Smooth muscle cell (in vitro differentiated cells): ENCODE measurements around the gene RNF10. TPM values are rescaled to one million over a fixed set of nuclear protein-coding genes. Genes with fewer than 3 reads are reported as not detected.
A peak's percentile ranks its signal among the peaks of the same experiment; 100 is the strongest.

Experiments
- DNase-seq: peaks from one replicate; lab custom pipeline; 2025; ENCODE audit not compliant: unreplicated experiment; lab: John Stamatoyannopoulos, UW
- H2AFZ ChIP-seq: fragments of 200-600 bp; sonication (generic); 2 replicates; pipeline ENCODE4 v1.6.0; 2016; ENCODE audit warnings: antibody characterized with exemption, low read depth, mild to moderate bottlenecking
- H3F3A ChIP-seq: fragments of 200-600 bp; sonication (generic); 2 replicates; pipeline ENCODE4 v1.6.0; 2017; ENCODE audit warnings: antibody characterized with exemption, low read depth
- H3K27ac ChIP-seq: fragments of 200-600 bp; sonication (generic); 2 replicates; pipeline ENCODE4 v1.5.1; 2016; ENCODE audit warnings: low read depth, mild to moderate bottlenecking
- H3K27me3 ChIP-seq: fragments of 200-600 bp; sonication (generic); 2 replicates; pipeline ENCODE4 v1.6.1; 2016; ENCODE audit warnings: low read depth, mild to moderate bottlenecking
- H3K36me3 ChIP-seq: fragments of 200-600 bp; sonication (generic); 2 replicates; pipeline ENCODE4 v1.5.1; 2016; ENCODE audit warnings: low read depth
- H3K4me1 ChIP-seq: fragments of 200-600 bp; sonication (generic); 2 replicates; pipeline ENCODE4 v1.5.1; 2016; ENCODE audit warnings: low read depth
- H3K4me2 ChIP-seq: fragments of 200-600 bp; sonication (generic); 2 replicates; pipeline ENCODE4 v1.6.0; 2016; ENCODE audit warnings: mild to moderate bottlenecking
- H3K4me3 ChIP-seq: fragments of 200-600 bp; sonication (generic); 2 replicates; pipeline ENCODE4 v1.5.1; 2016; ENCODE audit warnings: mild to moderate bottlenecking
- H3K79me2 ChIP-seq: fragments of 200-600 bp; sonication (generic); 2 replicates; pipeline ENCODE4 v1.6.0; 2016; ENCODE audit warnings: low read depth, mild to moderate bottlenecking
- H3K9ac ChIP-seq: fragments of 200-600 bp; sonication (generic); 2 replicates; pipeline ENCODE4 v1.6.0; 2016; ENCODE audit warnings: low read depth
- H3K9me3 ChIP-seq: fragments of 200-600 bp; sonication (generic); replicated peaks from 2 replicates; pipeline ENCODE4 v1.5.1; 2016; ENCODE audit warnings: low read depth
- H4K20me1 ChIP-seq: fragments of 200-600 bp; sonication (generic); 2 replicates; pipeline ENCODE4 v1.6.0; 2016; ENCODE audit warnings: low read depth
- WGBS: methylation state at CpG from one replicate; pipeline ENCODE4 v1.1.7; 2016; ENCODE audit warnings: low lambda C conversion rate; 5-methylcytosine and 5-hydroxymethylcytosine counted together
- polyA plus RNA-seq: library from polyadenylated mRNA; unstranded; fragments of >200 nt; fragmentation: Nextera tagmentation; extraction: Ambion mirVana; gene quantifications from 2 replicates; pipeline ENCODE4 v1.2.1, GENCODE V29; 2016
- total RNA-seq: library from RNA; depleted of rRNA; stranded (reverse); fragments of >200 nt; gene quantifications from 2 replicates; pipeline ENCODE4 v1.2.3, GENCODE V29; 2014
- TF ChIP-seq, protein P1 (sequence below): fragments of 200-600 bp; sonication (generic); IDR thresholded peaks from 2 replicates; pipeline ENCODE4 v1.5.1; 2017; ENCODE audit warnings: borderline replicate concordance, mild to moderate bottlenecking, antibody characterized with exemption; ENCODE audit not compliant: insufficient read depth, poor library complexity, severe bottlenecking

RNF10 gene
- total and polyA plus RNA-seq, 2 experiments from 2014 or later, result 63.2 to 115 TPM

DNA sequence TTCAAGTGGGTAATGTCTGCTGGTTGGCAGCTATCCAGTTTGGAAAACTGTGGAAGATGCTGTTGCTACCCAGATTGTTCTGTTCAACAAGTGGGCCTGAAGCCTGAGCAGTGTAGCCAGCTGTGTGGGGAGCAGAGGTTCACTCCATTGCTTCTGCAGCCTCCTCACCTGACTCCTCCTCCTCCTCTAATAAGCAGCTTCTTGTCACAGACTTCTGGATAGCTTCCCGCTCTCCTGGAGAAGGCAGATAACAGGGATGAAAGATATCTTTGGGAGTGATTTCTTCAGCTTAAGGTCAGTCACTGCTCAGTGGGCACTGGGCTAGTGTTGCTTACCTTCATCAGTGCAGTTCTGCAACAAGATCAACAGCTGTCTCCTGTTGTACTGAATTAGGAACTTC, 45.0 kb downstream of the RNF10 start:
- TF ChIP-seq, protein P1, sequence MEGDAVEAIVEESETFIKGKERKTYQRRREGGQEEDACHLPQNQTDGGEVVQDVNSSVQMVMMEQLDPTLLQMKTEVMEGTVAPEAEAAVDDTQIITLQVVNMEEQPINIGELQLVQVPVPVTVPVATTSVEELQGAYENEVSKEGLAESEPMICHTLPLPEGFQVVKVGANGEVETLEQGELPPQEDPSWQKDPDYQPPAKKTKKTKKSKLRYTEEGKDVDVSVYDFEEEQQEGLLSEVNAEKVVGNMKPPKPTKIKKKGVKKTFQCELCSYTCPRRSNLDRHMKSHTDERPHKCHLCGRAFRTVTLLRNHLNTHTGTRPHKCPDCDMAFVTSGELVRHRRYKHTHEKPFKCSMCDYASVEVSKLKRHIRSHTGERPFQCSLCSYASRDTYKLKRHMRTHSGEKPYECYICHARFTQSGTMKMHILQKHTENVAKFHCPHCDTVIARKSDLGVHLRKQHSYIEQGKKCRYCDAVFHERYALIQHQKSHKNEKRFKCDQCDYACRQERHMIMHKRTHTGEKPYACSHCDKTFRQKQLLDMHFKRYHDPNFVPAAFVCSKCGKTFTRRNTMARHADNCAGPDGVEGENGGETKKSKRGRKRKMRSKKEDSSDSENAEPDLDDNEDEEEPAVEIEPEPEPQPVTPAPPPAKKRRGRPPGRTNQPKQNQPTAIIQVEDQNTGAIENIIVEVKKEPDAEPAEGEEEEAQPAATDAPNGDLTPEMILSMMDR, result no peak
- H2AFZ ChIP-seq, result no peak overlapping the region
- peaks cover 13% of the 10 kb centered on the region for H3K4me1 ChIP-seq
- H3K27me3 ChIP-seq, result peaks cover 7% of the 10 kb centered on the region
- no peak overlapping the region for H3K4me3 ChIP-seq
- 94% methylated on average over 1 of the region's 1 CpG for WGBS
- no peaks in the 10 kb centered on the region for H3K9me3 ChIP-seq
- no peak for DNase-seq
- no peak overlapping the region for H3K9ac ChIP-seq
- H3F3A ChIP-seq, result peaks cover 17% of the 10 kb centered on the region
- no peaks in the 10 kb centered on the region for H3K79me2 ChIP-seq
- H3K4me2 ChIP-seq, result no peak overlapping the region
- no peak overlapping the region for H3K27ac ChIP-seq
- H4K20me1 ChIP-seq, result peaks cover under 1% of the 10 kb centered on the region
- peaks cover 9% of the 10 kb centered on the region for H3K36me3 ChIP-seq

- WGBS, result under 1% methylated on average over 55 of the region's 56 CpGs
- TF ChIP-seq, protein P1, result no peak
- Histone ChIP-seq H2AFZ (peak within 1 kb of the TSS; percentile 50), H3K4me1 (peaks cover 13% of the 10 kb centered on the region), H3K4me3 (peak within 1 kb of the TSS; percentile 72), H3K27ac (no peak within 1 kb of the TSS), H3K27me3 (peaks cover 19% of the 10 kb centered on the region), H3K79me2 (no peaks in the 10 kb centered on the region), H3K9ac (peak within 1 kb of the TSS; percentile 52), H3F3A (peaks cover 12% of the 10 kb centered on the region), H3K36me3 (peaks cover 9% of the 10 kb centered on the region), H3K9me3 (no peaks in the 10 kb centered on the region), H4K20me1 (no peaks in the 10 kb centered on the region), H3K4me2 (peak within 1 kb of the TSS; percentile 94)
- DNase-seq, result peak; percentile 70
Measured at GRCh38 chr12:120580787-120581723, 46.9 kb downstream of the RNF10 start, which contains the start of gene POP5. TSS of gene POP5 (minus strand) at chr12:120581402. CDS start at chr12:120581362, 40 bp downstream.

DNA sequence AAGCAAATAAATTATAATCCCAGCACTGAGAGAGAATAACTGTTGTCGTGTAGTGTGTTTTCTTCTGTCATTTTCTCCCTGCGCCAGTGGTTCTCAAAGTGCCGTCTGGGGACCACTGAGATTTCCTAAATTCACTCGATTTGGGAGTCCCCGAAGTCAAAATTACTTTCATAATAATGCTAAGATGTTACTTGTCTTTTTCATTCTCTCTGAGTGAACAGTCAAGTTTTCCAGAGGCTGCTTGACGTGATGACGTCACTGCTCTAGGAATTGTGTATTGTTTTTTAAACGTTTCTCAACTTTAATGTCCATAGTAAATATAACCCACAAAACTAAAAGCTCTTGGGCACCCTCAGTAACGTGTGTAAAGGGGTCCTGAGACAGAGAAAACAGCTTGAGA, 47.8 kb downstream of the RNF10 start:
- TF ChIP-seq, protein P1, result no peak
- Histone ChIP-seq H3K4me2 (peak overlapping the region; percentile 94), H3K9ac (no peak overlapping the region), H3K27ac (no peak overlapping the region), H4K20me1 (no peaks in the 10 kb centered on the region), H2AFZ (peak overlapping the region; percentile 50), H3K79me2 (no peaks in the 10 kb centered on the region), H3F3A (peaks cover 5% of the 10 kb centered on the region), H3K4me1 (peaks cover 13% of the 10 kb centered on the region), H3K4me3 (peak overlapping the region; percentile 72), H3K36me3 (peaks cover 8% of the 10 kb centered on the region), H3K9me3 (no peaks in the 10 kb centered on the region), H3K27me3 (peaks cover 19% of the 10 kb centered on the region)
- no peak for DNase-seq
- WGBS, result 64% methylated on average over 9 of the region's 9 CpGs
